Ectodermal cell (in vitro differentiated cells): ENCODE data around the gene CPB1.

Source experiments
- H3K27ac ChIP-seq: 2 replicates; pipeline ENCODE4 v1.7.0; 2013; ENCODE audit warnings: mild to moderate bottlenecking, low read depth, low read length; ENCODE audit not compliant: insufficient read depth, poor library complexity, severe bottlenecking
- H3K27me3 ChIP-seq: 2 replicates; pipeline ENCODE4 v1.7.0; 2013; ENCODE audit warnings: mild to moderate bottlenecking, low read length; ENCODE audit not compliant: insufficient read depth, control insufficient read depth, poor library complexity, severe bottlenecking
- H3K36me3 ChIP-seq: one replicate; pipeline ENCODE4 v1.7.0; 2013; ENCODE audit warnings: low read length; ENCODE audit not compliant: control insufficient read depth, insufficient read depth
- H3K4me1 ChIP-seq: one replicate; pipeline ENCODE4 v1.7.0; 2013; ENCODE audit warnings: low read length; ENCODE audit not compliant: control insufficient read depth, insufficient read depth
- H3K4me3 ChIP-seq: 2 replicates; pipeline ENCODE4 v1.7.0; 2013; ENCODE audit warnings: low read depth, low read length, control low read depth; ENCODE audit not compliant: insufficient read depth
- H3K9me3 ChIP-seq: 2 replicates; pipeline ENCODE4 v1.7.0; 2013; ENCODE audit warnings: mild to moderate bottlenecking, low read length, moderate library complexity; ENCODE audit not compliant: control insufficient read depth
- whole genome bisulfite sequencing, 2 experiments: methylation state at CpG; one replicate each; pipeline ENCODE4 v1.1.7; 2013; ENCODE audit warnings: missing lambda C conversion rate in 2 of 2; 5-methylcytosine and 5-hydroxymethylcytosine counted together

CPB1 gene

GRCh38 chr3:148854061-148854460 lies 26.4 kb downstream of the CPB1 start:
- Histone ChIP-seq H3K4me1 (no peaks in the 10 kb centered on the region), H3K27me3 (no peaks in the 10 kb centered on the region), H3K9me3 (no peaks in the 10 kb centered on the region), H3K27ac (no peak overlapping the region), H3K4me3 (no peak overlapping the region), H3K36me3 (no peaks in the 10 kb centered on the region)

GRCh38 chr3:148856384-148856783 lies 28.8 kb downstream of the CPB1 start:
- Histone ChIP-seq H3K4me1 (no peaks in the 10 kb centered on the region), H3K27ac (no peak overlapping the region), H3K27me3 (no peaks in the 10 kb centered on the region), H3K9me3 (no peaks in the 10 kb centered on the region), H3K36me3 (no peaks in the 10 kb centered on the region), H3K4me3 (no peak overlapping the region)
- WGBS, 2 experiments, result 87 to 96% methylated on average over 3 of the region's 3 CpGs

GRCh38 chr3:148857316-148857715 lies 29.7 kb downstream of the CPB1 start:
- Histone ChIP-seq H3K27me3 (no peaks in the 10 kb centered on the region), H3K4me3 (no peak overlapping the region), H3K36me3 (no peaks in the 10 kb centered on the region), H3K9me3 (no peaks in the 10 kb centered on the region), H3K4me1 (no peaks in the 10 kb centered on the region), H3K27ac (no peak overlapping the region)
- 90 to 94% methylated on average over 4 of the region's 4 CpGs for WGBS, 2 experiments

- H3K4me1 ChIP-seq, result no peaks in the 10 kb centered on the region
- H3K4me3 ChIP-seq, result no peak overlapping the region
- no peak overlapping the region for H3K27ac ChIP-seq
- H3K9me3 ChIP-seq, result no peaks in the 10 kb centered on the region
- WGBS, 2 experiments, result 71% methylated on average over 1 of the region's 1 CpG; no CpG with 5 or more reads in 1 of the 2 experiments
- H3K36me3 ChIP-seq, result no peaks in the 10 kb centered on the region
- H3K27me3 ChIP-seq, result no peaks in the 10 kb centered on the region
Observed at GRCh38 chr3:148861277-148861869, 33.8 kb downstream of the CPB1 start.

- no peaks in the 10 kb centered on the region for H3K9me3 ChIP-seq
- H3K27ac ChIP-seq, result no peak overlapping the region
- no peaks in the 10 kb centered on the region for H3K36me3 ChIP-seq
- H3K27me3 ChIP-seq, result no peaks in the 10 kb centered on the region
- 79 to 85% methylated on average over 4 of the region's 4 CpGs for WGBS, 2 experiments
- H3K4me3 ChIP-seq, result no peak overlapping the region
- H3K4me1 ChIP-seq, result no peaks in the 10 kb centered on the region
Observed at GRCh38 chr3:148863297-148863696, 35.7 kb downstream of the CPB1 start.

GRCh38 chr3:148863814-148864213 lies 36.2 kb downstream of the CPB1 start:
- Histone ChIP-seq H3K27ac (no peak overlapping the region), H3K4me3 (no peak overlapping the region), H3K9me3 (no peaks in the 10 kb centered on the region), H3K36me3 (no peaks in the 10 kb centered on the region), H3K4me1 (no peaks in the 10 kb centered on the region), H3K27me3 (no peaks in the 10 kb centered on the region)
- 90 to 95% methylated on average over 2 to 5 of the region's 5 CpGs for WGBS, 2 experiments

GRCh38 chr3:148865049-148865448 lies 37.4 kb downstream of the CPB1 start, which contains the start of gene CPA3:
TSS of gene CPA3 (plus strand) at chr3:148865296. CDS start at chr3:148865308, 12 bp downstream.
- 63 to 88% methylated on average over 1 of the region's 1 CpG for whole genome bisulfite sequencing, 2 experiments
- H3K9me3 ChIP-seq, result no peaks in the 10 kb centered on the region

GRCh38 chr3:148866261-148866660 lies 38.6 kb downstream of the CPB1 start:
- Histone ChIP-seq H3K9me3 (no peaks in the 10 kb centered on the region), H3K4me3 (no peak overlapping the region), H3K27ac (no peak overlapping the region), H3K4me1 (no peaks in the 10 kb centered on the region), H3K27me3 (no peaks in the 10 kb centered on the region), H3K36me3 (no peaks in the 10 kb centered on the region)
- 77 to 88% methylated on average over 4 of the region's 4 CpGs for WGBS, 2 experiments

More at GRCh38 chr3:148865049-148865448, 37.4 kb downstream of the CPB1 start, which contains the start of gene CPA3:
- H3K4me1 ChIP-seq, result no peaks in the 10 kb centered on the region
- no peaks in the 10 kb centered on the region for H3K27me3 ChIP-seq
- H3K36me3 ChIP-seq, result no peaks in the 10 kb centered on the region
- no peak within 1 kb of the TSS for H3K4me3 ChIP-seq
- no peak within 1 kb of the TSS for H3K27ac ChIP-seq

- no peaks in the 10 kb centered on the region for H3K9me3 ChIP-seq
- H3K36me3 ChIP-seq, result no peaks in the 10 kb centered on the region
- WGBS, 2 experiments, result 91 to 95% methylated on average over 9 of the region's 9 CpGs
- H3K4me3 ChIP-seq, result no peak overlapping the region
- H3K4me1 ChIP-seq, result no peaks in the 10 kb centered on the region
- no peak overlapping the region for H3K27ac ChIP-seq
- no peaks in the 10 kb centered on the region for H3K27me3 ChIP-seq
Observed at GRCh38 chr3:148873270-148873927, 45.8 kb downstream of the CPB1 start.

- Histone ChIP-seq H3K36me3 (no peaks in the 10 kb centered on the region), H3K4me3 (no peak overlapping the region), H3K27me3 (no peaks in the 10 kb centered on the region), H3K9me3 (no peaks in the 10 kb centered on the region), H3K27ac (no peak overlapping the region), H3K4me1 (no peaks in the 10 kb centered on the region)
- 94 to 100% methylated on average over 1 of the region's 1 CpG for WGBS, 2 experiments
Observed at GRCh38 chr3:148873977-148874376, 46.4 kb downstream of the CPB1 start.
